HFFc6 (cell line): ENCODE data around the gene NAGPA. TPM values are rescaled to one million over a fixed set of nuclear protein-coding genes. Genes with fewer than 3 reads are reported as not detected.

Experiments
- DNase-seq: peaks from one replicate; pipeline ENCODE4 v3.0.0-alpha.2; 2018
- H3K27ac Mint-ChIP-seq: 2 replicates; pipeline ENCODE4 v1.8.0; 2020; ENCODE audit warnings: mild to moderate bottlenecking, mixed read lengths
- H3K27me3 Mint-ChIP-seq: 2 replicates; pipeline ENCODE4 v1.8.0; 2021; ENCODE audit warnings: mild to moderate bottlenecking, moderate library complexity, mixed read lengths; ENCODE audit not compliant: insufficient read depth
- H3K36me3 Mint-ChIP-seq: 2 replicates; pipeline ENCODE4 v1.8.0; 2021; ENCODE audit warnings: low read depth, mixed read lengths
- H3K4me1 Mint-ChIP-seq: 2 replicates; pipeline ENCODE4 v1.8.0; 2020; ENCODE audit warnings: low read depth, mixed read lengths
- H3K4me3 Mint-ChIP-seq: 2 replicates; pipeline ENCODE4 v1.8.0; 2020; ENCODE audit warnings: mild to moderate bottlenecking, moderate library complexity, mixed read lengths
- H3K9me3 Mint-ChIP-seq: 2 replicates; pipeline ENCODE4 v1.8.0; 2020; ENCODE audit warnings: mild to moderate bottlenecking, mixed read lengths
- CTCF ChIP-seq: fragments of 200-600 bp; sonication (generic); IDR thresholded peaks from 2 replicates; pipeline ENCODE4 v1.5.0; 2021; ENCODE audit warnings: antibody characterized with exemption, mild to moderate bottlenecking
- total RNA-seq, 6 experiments: library from RNA; stranded (reverse); fragmentation: NEBNext Ultra II Directional; extraction: Animal tissue kit (Norgen Biotek cat#: 25700); gene quantifications; 2 replicates in 1 of 6; 3 replicates in 5 of 6; pipeline ENCODE4 v1.2.3, GENCODE V29; 2021

The NAGPA gene
- total RNA-seq, 6 experiments from 2014 or later: 14.4 to 18.7 (median 16.4) TPM

DNA sequence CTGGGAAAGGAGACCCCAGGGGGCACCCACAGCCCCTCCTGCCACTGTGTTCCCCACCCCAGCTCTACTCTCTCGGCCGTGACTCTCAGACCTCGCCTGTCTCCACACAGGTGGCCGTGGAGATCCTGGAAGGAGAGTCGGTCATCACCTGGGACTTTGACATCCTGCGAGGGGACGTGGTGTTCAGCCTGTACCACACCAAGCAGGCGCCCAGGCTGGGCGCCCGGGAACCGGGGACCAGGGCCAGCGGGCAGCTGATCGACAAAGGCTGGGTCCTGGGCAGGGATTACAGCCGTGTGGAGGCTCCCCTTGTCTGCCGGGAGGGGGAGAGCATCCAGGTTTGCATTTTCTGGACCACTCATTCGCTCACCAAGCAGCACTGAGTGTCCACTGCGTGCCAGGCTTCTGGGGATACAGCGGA is 25.4 kb downstream of the NAGPA start:
- Mint-ChIP-seq H3K27me3 (peaks cover 34% of the 10 kb centered on the region), H3K9me3 (no peaks in the 10 kb centered on the region), H3K27ac (no peak overlapping the region), H3K4me1 (no peaks in the 10 kb centered on the region), H3K4me3 (no peak overlapping the region), H3K36me3 (peaks cover 4% of the 10 kb centered on the region; the same call in 1 of the 2 replicates)
- DNase-seq: no peak
- no peak for TF ChIP-seq CTCF

DNA sequence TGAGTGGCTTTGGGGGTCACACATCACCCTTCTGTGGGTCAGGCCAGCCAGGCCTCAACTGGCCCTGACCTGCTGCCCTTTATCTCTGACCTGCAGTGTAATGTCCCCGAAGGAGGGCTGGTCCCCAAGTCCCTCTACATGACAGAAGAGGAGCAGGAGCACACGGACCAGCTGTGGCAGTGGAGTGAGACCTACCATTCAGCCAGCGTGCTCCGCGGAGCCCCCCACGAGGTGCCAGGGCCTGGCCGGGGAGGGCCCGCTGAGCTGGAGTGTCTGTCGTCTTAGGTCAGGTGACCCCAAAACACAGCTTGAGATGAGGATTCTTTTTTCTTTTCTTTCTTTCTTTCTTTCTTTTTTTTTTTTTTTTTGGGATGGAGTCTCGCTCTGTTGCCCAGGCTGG is 26.5 kb downstream of the NAGPA start:
- no peaks in the 10 kb centered on the region for H3K4me1 Mint-ChIP-seq
- no peak overlapping the region for H3K27ac Mint-ChIP-seq
- no peaks in the 10 kb centered on the region for H3K9me3 Mint-ChIP-seq
- H3K4me3 Mint-ChIP-seq: no peak overlapping the region
- H3K27me3 Mint-ChIP-seq: peaks cover 30% of the 10 kb centered on the region
- no peak for TF ChIP-seq CTCF
- no peak for DNase-seq
- peaks cover 4% of the 10 kb centered on the region; the same call in 1 of the 2 replicates for H3K36me3 Mint-ChIP-seq

- TF ChIP-seq CTCF: no peak
- peaks cover 4% of the 10 kb centered on the region; the same call in 1 of the 2 replicates for H3K36me3 Mint-ChIP-seq
- H3K27ac Mint-ChIP-seq: no peak overlapping the region
- H3K4me1 Mint-ChIP-seq: no peaks in the 10 kb centered on the region
- DNase-seq: no peak
- H3K4me3 Mint-ChIP-seq: no peak overlapping the region
- no peaks in the 10 kb centered on the region for H3K9me3 Mint-ChIP-seq
- H3K27me3 Mint-ChIP-seq: peaks cover 31% of the 10 kb centered on the region
These were observed 27.2 kb downstream of the NAGPA start for GRCh38 chr16:5006348-5007193.

- no peaks in the 10 kb centered on the region for H3K4me1 Mint-ChIP-seq
- H3K36me3 Mint-ChIP-seq: peaks cover 4% of the 10 kb centered on the region; the same call in 1 of the 2 replicates
- TF ChIP-seq CTCF: no peak
- no peak overlapping the region for H3K27ac Mint-ChIP-seq
- H3K4me3 Mint-ChIP-seq: no peak overlapping the region
- H3K9me3 Mint-ChIP-seq: no peaks in the 10 kb centered on the region
- H3K27me3 Mint-ChIP-seq: peaks cover 36% of the 10 kb centered on the region
- DNase-seq: no peak
These were observed 27.8 kb downstream of the NAGPA start for GRCh38 chr16:5005916-5006315.

GRCh38 chr16:5004311-5004710 is 29.4 kb downstream of the NAGPA start:
- peaks cover 27% of the 10 kb centered on the region for H3K27me3 Mint-ChIP-seq
- no peak overlapping the region for H3K27ac Mint-ChIP-seq
- H3K9me3 Mint-ChIP-seq: no peaks in the 10 kb centered on the region
- no peaks in the 10 kb centered on the region for H3K36me3 Mint-ChIP-seq
- DNase-seq: no peak
- no peak overlapping the region for H3K4me3 Mint-ChIP-seq
- H3K4me1 Mint-ChIP-seq: no peaks in the 10 kb centered on the region
- TF ChIP-seq CTCF: no peak
